ENCODE results near the gene PRXL2B.

Gene PRXL2B

GRCh38 chr1:2637442-2638145, 51.0 kb downstream of the PRXL2B start:
- no peak for DNase-seq (ENCODE audit: low spot score)

GRCh38 chr1:2638466-2639115, 52.0 kb downstream of the PRXL2B start:
- no peak for DNase-seq (ENCODE audit: low spot score)

GRCh38 chr1:2639203-2639602, 52.6 kb downstream of the PRXL2B start:
- no peak for DNase-seq (ENCODE audit: low spot score)

GRCh38 chr1:2639607-2640521, 53.3 kb downstream of the PRXL2B start:
- DNase-seq (ENCODE audit: low spot score), result no peak

- DNase-seq (ENCODE audit: low spot score), result peak; percentile 27
Measured at GRCh38 chr1:2640626-2641025, 54.0 kb downstream of the PRXL2B start.

Data from RKO (cell line).